GM21367 (cell line): ENCODE results near the gene PCBD1.
"Not testable (repeated sequence)": the region's sequence is repeated elsewhere in the genome, so short reads cannot be mapped to it uniquely, and the experiment has no call there.

Experiments
- ATAC-seq: cut with Tn5 transposase; IDR thresholded peaks from one replicate; pipeline ENCODE4 v1.9.1; 2021; ENCODE audit not compliant: unreplicated experiment

PCBD1 gene

GRCh38 chr10:70874061-70874460 lies 14.3 kb downstream of the PCBD1 start:
- no peak for ATAC-seq

- no peak for ATAC-seq
These were observed 16.1 kb downstream of the PCBD1 start for GRCh38 chr10:70872291-70872690.

DNA sequence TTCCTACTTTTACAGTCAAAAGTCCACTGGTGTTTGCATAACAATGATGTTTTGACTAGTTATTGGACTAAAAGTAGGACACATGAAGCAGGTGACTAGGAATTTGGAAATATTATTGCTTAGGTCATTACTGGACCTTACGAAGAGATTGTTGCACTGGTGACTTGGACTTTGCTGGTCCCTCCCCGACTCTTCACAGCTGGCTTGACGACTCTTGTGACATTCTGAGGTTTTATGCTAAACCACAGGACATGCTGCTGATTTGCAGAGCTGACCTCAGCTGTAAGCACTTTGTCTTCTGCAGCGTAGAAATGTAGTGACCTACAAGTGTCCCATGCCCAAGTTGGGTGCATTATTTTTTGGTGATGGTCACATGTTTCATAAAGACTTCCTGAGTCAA lies 21.9 kb downstream of the PCBD1 start:
- no peak for ATAC-seq

DNA sequence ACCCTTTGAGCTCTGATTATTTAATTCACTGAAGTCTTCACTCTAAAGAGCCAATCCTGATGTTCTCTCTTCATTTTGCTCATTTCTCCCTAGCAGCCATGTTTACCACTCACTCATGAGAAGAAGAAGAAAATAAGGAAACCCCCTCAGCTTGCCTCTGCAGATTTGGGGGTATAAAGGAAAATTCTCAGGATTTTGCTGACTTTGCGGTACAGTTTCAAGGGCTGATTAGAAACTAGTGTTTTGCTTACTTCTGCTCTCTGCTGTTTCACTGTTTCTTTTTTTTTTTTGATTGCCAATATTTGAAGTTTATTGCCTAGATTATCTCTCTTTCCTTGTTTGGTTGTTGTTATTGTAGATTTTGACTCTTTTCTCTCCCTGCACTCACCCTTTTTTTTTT lies 23.4 kb downstream of the PCBD1 start:
- no peak for ATAC-seq

DNA sequence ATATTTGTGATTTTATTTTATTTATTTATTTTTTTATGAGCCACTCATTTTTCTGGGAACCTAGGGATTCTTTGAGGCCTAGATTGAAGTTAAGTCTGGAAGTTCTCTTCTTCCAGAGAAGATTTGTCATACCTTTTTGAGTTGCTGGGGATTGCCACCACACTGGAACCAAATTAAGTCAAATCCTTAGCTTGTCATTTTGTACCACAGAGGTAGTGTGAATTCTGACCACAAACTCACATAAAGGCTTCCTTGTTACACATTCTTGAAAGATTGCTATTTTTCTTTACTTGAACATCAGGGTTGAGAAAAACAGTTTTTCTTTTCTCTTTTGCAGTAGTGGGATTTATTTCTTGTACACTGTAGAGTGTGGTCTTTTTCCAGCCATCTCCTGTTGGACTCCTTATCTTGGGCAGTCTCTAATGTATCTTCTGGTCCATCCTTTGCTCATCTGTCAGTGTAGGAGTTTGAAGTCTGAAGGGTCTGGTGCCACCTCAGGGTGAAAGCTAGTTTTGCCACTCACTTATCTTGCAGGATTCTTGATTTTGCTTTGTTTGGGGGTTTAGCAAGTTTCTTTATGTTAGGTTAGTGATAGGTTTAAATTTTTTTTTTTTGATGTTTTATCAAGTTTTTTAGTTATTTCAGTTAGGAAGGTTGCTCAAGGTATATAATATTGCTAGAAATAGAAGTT lies 24.8 kb downstream of the PCBD1 start:
- ATAC-seq = no peak

- ATAC-seq = not testable (repeated sequence)
These were observed 26.7 kb downstream of the PCBD1 start for GRCh38 chr10:70861495-70862197.

GRCh38 chr10:70858759-70859158 lies 29.6 kb downstream of the PCBD1 start:
- ATAC-seq = no peak

DNA sequence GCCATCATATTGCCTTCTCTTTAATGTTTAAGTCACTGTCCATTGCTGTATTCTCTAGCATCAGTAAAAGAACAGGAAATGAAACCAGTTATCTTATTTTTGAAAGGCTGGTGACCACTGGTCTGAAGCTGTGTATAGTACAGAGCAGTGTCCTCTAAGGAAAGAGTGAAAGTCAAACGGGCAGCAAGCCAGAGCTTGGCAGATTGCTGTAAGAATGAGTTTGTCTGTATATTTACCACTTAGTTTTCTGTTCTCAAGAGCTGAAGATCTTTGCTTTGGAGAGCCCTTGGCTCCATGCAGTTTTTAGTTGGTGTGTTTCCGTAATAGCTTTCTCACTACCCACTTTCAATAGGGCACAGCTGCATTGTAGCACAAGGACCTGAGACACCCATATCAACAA lies 31.9 kb downstream of the PCBD1 start:
- ATAC-seq = no peak

DNA sequence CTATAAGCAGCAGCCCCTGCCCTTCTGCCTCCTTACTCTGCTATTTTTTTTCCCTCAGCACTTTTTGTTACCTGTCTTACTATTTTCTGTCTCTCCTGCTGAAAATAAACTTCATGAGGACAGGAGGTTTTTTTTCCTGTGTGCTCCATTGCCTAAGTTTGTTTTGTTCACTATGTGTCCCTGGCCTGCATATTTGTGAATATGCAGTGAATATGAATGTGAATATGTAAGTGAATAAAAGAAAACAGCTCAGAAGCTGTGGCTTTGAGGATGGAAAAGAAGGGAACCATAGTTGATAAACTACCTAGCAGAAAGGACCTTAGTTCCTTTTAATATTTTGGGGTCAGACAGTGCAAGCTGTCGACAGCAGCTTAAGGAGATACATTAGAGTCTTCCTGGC lies 34.9 kb downstream of the PCBD1 start:
- ATAC-seq = no peak

DNA sequence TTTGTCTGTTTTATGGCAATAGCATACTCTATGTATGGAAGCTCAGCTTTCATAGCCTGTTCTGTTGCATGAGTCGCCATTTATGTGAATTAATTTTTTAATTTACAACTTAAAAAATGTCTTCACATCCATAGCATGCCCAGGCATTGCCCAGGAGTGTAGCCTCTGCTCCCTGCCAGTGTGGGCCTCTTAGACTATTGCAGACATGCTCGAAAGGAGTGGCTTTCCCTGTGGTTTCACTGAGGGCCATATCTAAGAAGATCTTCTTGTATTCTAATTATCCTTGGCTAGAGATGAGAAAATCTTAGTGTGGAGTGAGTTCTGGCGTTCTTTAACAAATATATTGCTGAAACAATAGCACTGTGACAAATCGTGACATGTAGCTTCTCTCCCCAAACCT lies 35.3 kb downstream of the PCBD1 start:
- ATAC-seq = no peak

DNA sequence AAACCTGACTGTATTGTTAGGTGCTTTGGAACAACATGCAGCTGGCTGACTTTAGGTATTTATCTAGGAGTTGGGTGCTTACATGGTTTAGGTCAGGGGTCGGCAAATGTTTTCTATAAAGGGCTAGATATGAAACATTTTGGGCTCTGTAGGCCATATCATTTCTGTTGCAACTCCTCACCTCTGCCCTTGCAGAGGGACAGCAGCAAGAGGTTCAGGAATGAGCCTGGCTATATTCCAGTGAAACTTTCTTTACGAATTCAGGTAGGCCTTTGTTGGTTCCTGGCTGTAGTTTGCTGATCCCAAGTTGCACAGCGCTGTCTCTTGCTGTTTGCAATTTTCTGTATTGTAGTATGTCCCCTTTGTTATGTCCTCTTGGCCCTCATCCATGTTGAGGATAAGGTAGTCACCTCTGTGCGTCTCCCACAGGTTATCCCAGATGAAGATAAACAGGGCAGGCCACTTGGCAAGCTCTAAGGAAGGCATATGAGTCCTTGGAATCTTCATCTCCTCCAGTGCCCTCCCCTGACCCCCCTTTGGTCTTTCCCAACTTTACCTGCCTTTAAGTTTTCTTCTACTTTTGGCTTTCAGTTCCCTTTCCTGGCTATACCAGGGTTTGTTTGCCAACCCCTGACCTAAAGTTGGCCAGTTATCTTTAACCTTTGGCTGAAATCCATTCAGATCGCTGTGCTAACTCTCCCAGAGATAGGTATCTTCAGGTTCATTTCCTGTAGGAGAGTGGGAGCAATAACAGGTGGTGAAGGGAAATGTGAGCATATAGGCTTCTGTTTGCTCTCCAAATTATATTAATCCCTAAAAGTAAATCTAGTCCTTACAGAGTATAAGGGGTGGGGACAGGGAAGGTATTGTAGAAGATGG lies 36.5 kb downstream of the PCBD1 start:
- ATAC-seq = no peak

GRCh38 chr10:70850097-70850496 lies 38.3 kb downstream of the PCBD1 start:
- ATAC-seq = no peak

DNA sequence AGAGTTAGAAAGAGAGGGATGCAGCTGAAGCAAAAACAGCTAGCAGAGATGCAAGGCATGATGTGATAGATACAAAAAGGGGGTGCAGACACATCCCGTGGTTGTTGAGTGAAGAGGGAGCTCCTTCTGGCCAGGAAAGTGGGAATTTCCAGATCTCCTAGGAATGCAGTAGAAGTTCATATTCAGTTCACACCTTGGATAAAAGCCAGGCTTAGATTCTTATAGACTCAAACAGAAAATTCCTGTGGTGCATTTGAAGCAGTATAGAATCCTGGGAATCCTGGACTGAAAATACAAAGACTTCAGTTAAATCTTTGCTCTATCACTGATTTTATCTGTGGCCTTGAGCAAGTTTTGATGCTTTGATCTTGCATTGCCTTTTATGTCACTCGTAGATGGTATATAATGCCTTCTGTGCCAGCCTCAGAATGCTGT lies 38.8 kb downstream of the PCBD1 start:
- ATAC-seq = no peak

GRCh38 chr10:70847659-70848360 lies 40.6 kb downstream of the PCBD1 start:
- ATAC-seq = no peak

GRCh38 chr10:70846795-70847194 lies 41.6 kb downstream of the PCBD1 start:
- ATAC-seq = no peak

DNA sequence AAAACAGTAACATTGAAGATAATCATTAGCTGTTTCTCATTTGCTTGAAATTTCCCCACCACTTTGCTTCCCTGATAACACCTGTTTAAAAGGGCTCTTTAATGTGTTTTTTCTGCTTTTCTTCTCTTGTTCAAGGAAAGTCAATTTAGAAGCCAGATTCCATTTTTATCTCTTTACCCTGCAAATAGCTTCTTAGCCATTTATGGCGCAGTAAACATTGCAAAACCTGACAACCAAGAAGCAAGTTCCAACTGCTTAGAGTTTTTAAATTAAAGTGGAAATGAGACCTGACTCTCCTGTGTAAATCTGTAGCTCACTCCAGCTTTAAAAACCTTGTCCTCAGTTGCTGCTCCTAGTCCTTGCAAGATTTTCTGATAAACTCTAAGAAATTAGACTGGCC lies 42.5 kb downstream of the PCBD1 start:
- ATAC-seq = no peak

DNA sequence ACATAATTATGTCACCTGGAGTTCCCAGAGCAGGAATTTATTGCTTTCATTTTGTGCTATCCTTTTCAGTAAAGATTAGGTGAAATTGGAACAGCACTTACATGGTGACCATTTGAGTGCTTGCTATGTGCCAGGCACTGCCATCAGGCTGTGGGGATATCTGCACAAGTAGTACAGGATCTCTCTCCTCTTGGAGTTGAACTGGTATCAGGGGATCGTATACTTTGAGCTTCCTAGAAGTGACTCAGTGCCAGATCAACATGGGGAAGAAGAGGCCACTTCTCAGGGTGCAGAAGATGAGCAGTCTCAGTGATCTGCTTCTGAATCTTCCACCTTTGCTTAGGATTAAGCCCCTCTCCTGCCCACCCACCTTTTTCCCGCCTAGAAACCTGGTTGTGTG lies 43.1 kb downstream of the PCBD1 start:
- no peak for ATAC-seq

GRCh38 chr10:70843776-70844489 lies 44.4 kb downstream of the PCBD1 start:
- ATAC-seq = no peak

GRCh38 chr10:70843333-70843732 lies 45.0 kb downstream of the PCBD1 start:
- no peak for ATAC-seq

DNA sequence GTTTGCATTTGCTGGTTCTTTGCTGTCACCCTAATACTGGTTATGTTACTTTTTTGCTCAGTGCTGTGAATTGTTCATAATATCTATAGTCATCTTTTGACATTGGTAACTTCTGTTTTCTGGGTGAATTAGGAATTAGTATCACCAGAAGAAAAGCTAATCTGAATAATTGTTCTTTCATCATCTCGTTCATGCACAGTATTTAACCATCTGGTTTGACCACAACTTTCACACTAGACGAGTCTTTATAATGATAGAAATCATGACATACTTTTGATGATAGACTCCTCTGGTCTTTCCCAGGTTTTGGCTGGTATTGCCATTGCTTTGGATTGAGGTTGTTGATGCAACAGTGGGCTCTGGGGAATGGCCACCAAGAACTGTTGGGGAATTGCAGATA lies 47.5 kb downstream of the PCBD1 start:
- no peak for ATAC-seq
